Panc1 (cell line): Measurements from ENCODE around the gene REV3L. TPM values are rescaled to one million over a fixed set of nuclear protein-coding genes. Genes with fewer than 3 reads are reported as not detected.

Experiments
- ATAC-seq: fragments of 200-7000 bp; cut with Tn5 transposase; 2 replicates; pipeline ENCODE4 v1.9.1; 2020; ENCODE audit warnings: mild to moderate bottlenecking, moderate library complexity
- BruUV-seq: library from RNA; stranded (reverse); fragments of 400-500 nt; replicated peaks from 2 replicates; lab custom pipeline; 2021; lab: Mats Ljungman, UMichigan
- CTCF ChIA-PET: fragments of 300-600 bp; sonication (Branson Sonifier 250); formaldehyde crosslinking; loops from one replicate; lab custom pipeline; 2022; ENCODE audit warnings: antibody characterized with exemption; lab: Charles Lee
- POLR2A ChIA-PET: fragments of 300-600 bp; sonication (Branson Sonifier 250); formaldehyde crosslinking; loops from one replicate; lab custom pipeline; 2022; ENCODE audit warnings: antibody characterized with exemption; lab: Charles Lee
- DNase-seq: peaks from one replicate; pipeline ENCODE4 v3.0.0-alpha.2; 2010; ENCODE audit warnings: low read depth, low spot score
- H3K27ac ChIP-seq: 2 replicates; pipeline ENCODE4 v1.5.1; 2011; ENCODE audit warnings: mild to moderate bottlenecking, low read length, inconsistent platforms
- H3K27me3 ChIP-seq: fragments of 200-500 bp; sonication (Bioruptor generic); 2 replicates; pipeline ENCODE4 v1.6.0; 2014; ENCODE audit warnings: low read length, inconsistent platforms; ENCODE audit not compliant: control insufficient read depth, insufficient read depth
- H3K36me3 ChIP-seq: fragments of 200-500 bp; sonication (Bioruptor generic); 2 replicates; pipeline ENCODE4 v1.5.1; 2014; ENCODE audit warnings: inconsistent platforms, mild to moderate bottlenecking, low read length, moderate library complexity; ENCODE audit not compliant: control insufficient read depth, insufficient read depth
- H3K4me1 ChIP-seq: 2 replicates; pipeline ENCODE4 v1.5.1; 2011; ENCODE audit warnings: inconsistent platforms, mild to moderate bottlenecking, low read length, moderate library complexity; ENCODE audit not compliant: control insufficient read depth, insufficient read depth
- H3K4me3 ChIP-seq, 2 experiments: 2 replicates each; pipeline ENCODE4 v1.5.1; 2011 to 2012; ENCODE audit warnings: low read depth in 2 of 2, low read length in 2 of 2, mild to moderate bottlenecking in 2 of 2, inconsistent platforms in 1 of 2, moderate library complexity in 1 of 2
- H3K9me3 ChIP-seq: fragments of 200-500 bp; sonication (Bioruptor generic); 2 replicates; pipeline ENCODE4 v1.5.1; 2014; ENCODE audit warnings: low read depth, mild to moderate bottlenecking, inconsistent platforms, low read length, moderate library complexity; ENCODE audit not compliant: control insufficient read depth, insufficient read depth
- CTCF ChIP-seq: fragments of 450-650 bp; IDR thresholded peaks from 2 replicates; pipeline ENCODE4 v1.5.1; 2017; ENCODE audit warnings: mild to moderate bottlenecking
- POLR2AphosphoS5 ChIP-seq: IDR thresholded peaks from 2 replicates; pipeline ENCODE4 v1.6.1; 2012; ENCODE audit warnings: mild to moderate bottlenecking, low read depth, low read length, moderate library complexity
- SIN3A ChIP-seq: IDR thresholded peaks from 2 replicates; pipeline ENCODE4 v1.6.1; 2012; ENCODE audit warnings: low read depth, mild to moderate bottlenecking, low read length, moderate library complexity, borderline replicate concordance; ENCODE audit not compliant: insufficient read depth
- TCF7L2 ChIP-seq: IDR thresholded peaks from 2 replicates; pipeline ENCODE4 v1.6.1; 2011; ENCODE audit warnings: mild to moderate bottlenecking, low read depth, low read length, inconsistent platforms
- in situ Hi-C: cut with HindIII; loops from 2 replicates; pipeline ENCODE4 v1.10.0; 2016; ENCODE audit warnings: low sequenced_read_pairs, low pct_unique_long_range_greater_than_20kb
- intact Hi-C: fragments of 100-400 bp; cut with micrococcal nuclease; formaldehyde crosslinking; loops from one replicate; pipeline ENCODE4 v1.10.0; 2022; ENCODE audit not compliant: unreplicated experiment
- total RNA-seq: library from RNA; stranded (reverse); gene quantifications from one replicate; pipeline ENCODE4 v1.2.1, GENCODE V29; 2021; ENCODE audit not compliant: unreplicated experiment
- TF ChIP-seq, protein P1 (sequence below), 2 experiments: IDR thresholded peaks; 2 replicates each; pipeline ENCODE4 v1.6.1; 2011 to 2012; ENCODE audit warnings: low read depth in 2 of 2, control low read depth in 1 of 2, low read length in 1 of 2, mild to moderate bottlenecking in 1 of 2, moderate library complexity in 1 of 2; ENCODE audit not compliant: insufficient read depth in 1 of 2

Gene REV3L
- total RNA-seq, 1 experiment from 2014 or later: 44.8 TPM

GRCh38 chr6:111484633-111484930, 1.6 kb upstream of the REV3L start:
- TF ChIP-seq CTCF (no peak), POLR2AphosphoS5 (no peak), SIN3A (no peak), TCF7L2 (no peak)
- TF ChIP-seq, protein P1, sequence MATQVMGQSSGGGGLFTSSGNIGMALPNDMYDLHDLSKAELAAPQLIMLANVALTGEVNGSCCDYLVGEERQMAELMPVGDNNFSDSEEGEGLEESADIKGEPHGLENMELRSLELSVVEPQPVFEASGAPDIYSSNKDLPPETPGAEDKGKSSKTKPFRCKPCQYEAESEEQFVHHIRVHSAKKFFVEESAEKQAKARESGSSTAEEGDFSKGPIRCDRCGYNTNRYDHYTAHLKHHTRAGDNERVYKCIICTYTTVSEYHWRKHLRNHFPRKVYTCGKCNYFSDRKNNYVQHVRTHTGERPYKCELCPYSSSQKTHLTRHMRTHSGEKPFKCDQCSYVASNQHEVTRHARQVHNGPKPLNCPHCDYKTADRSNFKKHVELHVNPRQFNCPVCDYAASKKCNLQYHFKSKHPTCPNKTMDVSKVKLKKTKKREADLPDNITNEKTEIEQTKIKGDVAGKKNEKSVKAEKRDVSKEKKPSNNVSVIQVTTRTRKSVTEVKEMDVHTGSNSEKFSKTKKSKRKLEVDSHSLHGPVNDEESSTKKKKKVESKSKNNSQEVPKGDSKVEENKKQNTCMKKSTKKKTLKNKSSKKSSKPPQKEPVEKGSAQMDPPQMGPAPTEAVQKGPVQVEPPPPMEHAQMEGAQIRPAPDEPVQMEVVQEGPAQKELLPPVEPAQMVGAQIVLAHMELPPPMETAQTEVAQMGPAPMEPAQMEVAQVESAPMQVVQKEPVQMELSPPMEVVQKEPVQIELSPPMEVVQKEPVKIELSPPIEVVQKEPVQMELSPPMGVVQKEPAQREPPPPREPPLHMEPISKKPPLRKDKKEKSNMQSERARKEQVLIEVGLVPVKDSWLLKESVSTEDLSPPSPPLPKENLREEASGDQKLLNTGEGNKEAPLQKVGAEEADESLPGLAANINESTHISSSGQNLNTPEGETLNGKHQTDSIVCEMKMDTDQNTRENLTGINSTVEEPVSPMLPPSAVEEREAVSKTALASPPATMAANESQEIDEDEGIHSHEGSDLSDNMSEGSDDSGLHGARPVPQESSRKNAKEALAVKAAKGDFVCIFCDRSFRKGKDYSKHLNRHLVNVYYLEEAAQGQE (IDR thresholded peaks at IDR 0.05; ENCODE audit: insufficient read depth in 1 of 2, low read depth in 2 of 2, low read length in 1 of 2): no peak
- peaks cover 34% of the 10 kb centered on the region for H3K4me1 ChIP-seq
- peak overlapping the region; percentile 99 for H3K27ac ChIP-seq
- POLR2A ChIA-PET: interaction anchor here (0.6 kb wide), 2 partner anchors 118 to 701 kb away, joined by 3 read pairs; no protein-coding TSS in a partner anchor
- no peaks in the 10 kb centered on the region for H3K27me3 ChIP-seq
- CTCF ChIA-PET: no interaction called here
- no TSS peak for BruUV-seq
- H3K9me3 ChIP-seq: no peaks in the 10 kb centered on the region
- in situ Hi-C loops (no loop called here), intact Hi-C loops (loop anchor here (5.0 kb wide), 2 partner anchors 108 to 123 kb away; partner anchors contain the start of gene TRAF3IP2)
- DNase-seq (no peak), ATAC-seq (no peak)
- H3K4me3 ChIP-seq: peak overlapping the region; percentile 90 to 92
- H3K36me3 ChIP-seq: no peaks in the 10 kb centered on the region; the same call in 1 of the 2 replicates

GRCh38 chr6:111483736-111484632, 966 bp upstream of the REV3L start:
- Histone ChIP-seq H3K27me3 (no peaks in the 10 kb centered on the region), H3K4me3 (peak overlapping the region; percentile 90 to 92), H3K9me3 (no peaks in the 10 kb centered on the region), H3K4me1 (peaks cover 40% of the 10 kb centered on the region), H3K27ac (peak overlapping the region; percentile 99), H3K36me3 (no peaks in the 10 kb centered on the region; the same call in 1 of the 2 replicates)
- DNase-seq (peak; percentile 83), ATAC-seq (peak; percentile 87)
- ChIA-PET POLR2A (interaction anchor here (0.6 to 1.4 kb wide), 6 partner anchors 19 to 701 kb away, joined by 3 to 8 read pairs (median 3); a partner anchor contains a TSS), CTCF (no interaction called here)
- no TSS peak for BruUV-seq
- intact Hi-C loops: loop anchor here (5.0 kb wide), 2 partner anchors 108 to 123 kb away; partner anchors contain the start of gene TRAF3IP2
- peak; percentile 93 for TF ChIP-seq TCF7L2
- TF ChIP-seq CTCF: no peak
- TF ChIP-seq, protein P1 (IDR thresholded peaks at IDR 0.05; ENCODE audit: insufficient read depth in 1 of 2, low read depth in 2 of 2, low read length in 1 of 2): no peak
- TF ChIP-seq SIN3A: 0 out of 2 replicates have a peak, but pooled peaks have one; percentile 94
- peak; percentile 97 for TF ChIP-seq POLR2AphosphoS5
- in situ Hi-C loops: no loop called here
